ENCODE measurements around the gene MCFD2.

The MCFD2 gene

DNA sequence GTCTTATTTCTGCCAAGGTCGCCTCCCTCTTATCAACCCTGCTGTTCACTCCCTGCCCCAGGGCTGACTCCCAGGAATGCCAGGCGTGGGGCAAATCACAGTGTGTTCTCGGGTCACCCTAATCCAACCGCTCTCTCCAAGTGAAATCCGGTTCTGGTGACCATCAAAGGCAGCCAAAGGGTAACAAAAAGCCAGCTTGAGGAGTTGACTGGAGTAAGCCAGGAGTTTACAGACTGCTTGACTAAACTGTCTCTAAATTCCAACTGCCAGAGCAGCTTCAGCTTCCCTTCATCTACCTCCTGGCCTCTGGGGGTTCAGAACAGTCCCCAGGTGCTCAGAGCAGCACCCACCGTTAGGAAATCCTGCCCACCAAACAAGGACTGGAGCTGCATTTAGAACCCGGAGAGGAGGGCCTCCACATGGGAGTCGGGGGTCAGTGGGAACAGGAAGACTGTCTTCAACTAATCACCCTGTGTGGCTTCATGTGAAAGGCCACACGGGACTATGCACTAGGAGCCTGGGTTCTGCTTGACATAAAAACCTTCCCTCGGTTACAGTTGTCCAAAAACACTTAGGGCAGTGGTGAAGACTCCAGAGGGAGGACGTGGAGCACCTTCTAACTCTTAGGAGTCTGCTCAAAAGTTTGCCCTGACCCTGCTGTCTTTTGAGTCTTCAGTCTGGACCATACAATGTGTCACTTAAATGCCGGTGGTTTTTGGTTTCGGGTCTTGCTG is 24.2 kb upstream of the MCFD2 start:
- no peak for DNase-seq (ENCODE audit: extremely low read depth in 1 of 2, low read depth in 1 of 2)

GRCh38 chr2:46937471-46937901 is 21.9 kb upstream of the MCFD2 start:
- no peak for DNase-seq (ENCODE audit: extremely low read depth in 1 of 2, low read depth in 1 of 2)

GRCh38 chr2:46936566-46936965 is 21.0 kb upstream of the MCFD2 start:
- DNase-seq (ENCODE audit: extremely low read depth in 1 of 2, low read depth in 1 of 2) = no peak

DNA sequence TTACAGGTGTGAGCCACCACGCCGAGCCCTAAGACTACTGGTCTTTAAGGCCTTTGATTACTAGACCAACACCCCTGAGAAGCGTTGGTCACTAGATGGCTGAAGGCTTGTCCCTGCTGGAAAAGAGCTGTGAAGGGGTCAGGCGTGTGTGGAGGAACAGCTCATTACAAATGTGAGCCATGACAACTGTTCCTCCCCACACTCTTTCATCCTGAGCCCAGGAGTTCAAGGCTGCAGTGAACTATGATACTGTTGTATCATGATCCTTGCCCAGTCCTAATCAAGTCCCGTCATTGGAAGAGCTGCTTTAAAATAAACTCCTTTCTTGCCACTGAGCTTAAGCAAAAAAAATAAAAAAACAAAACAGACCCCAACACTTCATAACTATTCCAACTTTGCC is 19.5 kb upstream of the MCFD2 start:
- DNase-seq (ENCODE audit: extremely low read depth in 1 of 2, low read depth in 1 of 2) = no peak

DNA sequence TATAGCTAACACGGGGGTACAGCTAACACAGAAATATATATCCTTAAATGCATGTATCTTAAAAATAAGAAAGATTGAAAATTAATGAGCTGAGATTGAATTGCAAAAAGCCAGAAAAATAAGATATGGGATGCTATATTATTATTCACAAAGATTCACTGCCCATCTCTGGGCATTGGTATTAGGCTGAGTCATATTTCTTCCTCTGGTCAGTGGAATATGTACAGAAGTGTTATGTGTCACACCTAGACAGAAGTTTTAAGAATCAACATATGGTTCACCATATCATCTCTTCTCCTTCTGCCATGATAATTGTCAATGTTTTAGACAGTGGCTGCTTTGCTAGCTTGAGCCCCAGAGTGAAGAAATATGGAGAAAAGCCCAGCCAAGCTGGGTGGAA is 14.0 kb upstream of the MCFD2 start:
- DNase-seq (ENCODE audit: extremely low read depth in 1 of 2, low read depth in 1 of 2) = no peak

GRCh38 chr2:46926863-46927262 is 11.3 kb upstream of the MCFD2 start:
- DNase-seq (ENCODE audit: extremely low read depth in 1 of 2, low read depth in 1 of 2) = no peak

- no peak for DNase-seq (ENCODE audit: extremely low read depth in 1 of 2, low read depth in 1 of 2)
Observed at GRCh38 chr2:46925474-46926351, 10.1 kb upstream of the MCFD2 start.

DNA sequence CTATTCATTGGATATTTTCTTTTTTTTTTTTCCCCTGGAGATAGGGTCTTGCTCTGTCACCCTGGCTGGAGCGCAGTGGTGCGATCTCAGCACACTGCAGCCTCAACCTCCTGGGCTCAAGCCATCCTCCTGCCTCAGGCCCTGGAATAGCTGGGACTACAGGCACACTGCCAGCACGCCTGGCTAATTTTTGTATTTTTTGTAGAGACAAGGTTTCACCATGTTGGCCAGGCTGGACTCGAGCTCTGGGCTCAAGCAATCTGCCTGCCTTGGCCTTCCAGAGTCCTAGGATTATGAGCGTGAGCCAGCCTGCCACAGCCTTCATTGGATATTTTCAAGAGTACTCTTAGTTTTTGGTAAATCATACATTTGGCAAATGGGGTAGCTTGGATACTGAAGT is 9.0 kb upstream of the MCFD2 start:
- no peak for DNase-seq (ENCODE audit: extremely low read depth in 1 of 2, low read depth in 1 of 2)

DNA sequence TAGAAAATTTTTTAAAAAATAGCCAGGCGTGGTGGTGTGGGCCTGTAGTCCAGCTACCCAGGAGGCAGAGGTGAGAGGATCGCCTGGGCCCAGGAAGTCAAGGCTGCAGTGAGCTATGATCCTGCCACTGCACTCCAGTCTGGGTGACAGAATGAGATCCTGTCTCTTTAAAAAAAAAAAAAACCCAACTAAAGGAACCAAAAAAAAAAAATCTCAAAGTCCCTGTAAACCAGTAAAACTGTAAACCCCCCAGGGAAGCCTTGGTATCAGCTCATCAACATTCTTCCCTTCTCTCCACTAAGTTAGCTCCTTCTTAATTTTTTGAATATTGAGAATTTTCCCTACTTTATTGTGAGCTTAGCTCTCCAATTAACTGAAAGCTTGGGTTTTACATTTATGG is 8.4 kb upstream of the MCFD2 start:
- DNase-seq (ENCODE audit: extremely low read depth in 1 of 2, low read depth in 1 of 2) = no peak

DNA sequence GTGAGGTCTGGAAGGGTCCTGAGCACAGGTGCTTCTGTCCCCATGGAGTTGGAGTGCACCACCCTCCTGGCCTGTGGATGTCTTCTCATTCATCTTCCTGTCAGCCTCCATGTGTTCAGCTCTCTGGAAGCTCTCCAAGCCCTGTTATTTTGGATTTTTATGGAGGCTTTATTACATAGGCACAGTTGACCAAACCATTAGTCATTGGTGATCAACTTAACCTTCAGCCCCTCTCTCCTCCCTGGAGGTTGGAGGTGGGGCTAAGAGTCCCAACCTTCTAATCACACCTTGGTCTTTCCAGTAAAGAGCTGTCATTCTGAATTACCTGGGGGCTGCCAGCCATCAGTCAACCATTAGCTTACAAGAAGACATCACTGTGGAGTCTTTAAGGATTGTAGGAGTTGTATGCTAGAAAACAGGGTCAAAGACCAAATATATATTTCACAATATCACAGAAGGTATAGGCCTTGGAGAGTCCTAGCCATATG is 7.5 kb upstream of the MCFD2 start:
- no peak for DNase-seq (ENCODE audit: extremely low read depth in 1 of 2, low read depth in 1 of 2)

DNA sequence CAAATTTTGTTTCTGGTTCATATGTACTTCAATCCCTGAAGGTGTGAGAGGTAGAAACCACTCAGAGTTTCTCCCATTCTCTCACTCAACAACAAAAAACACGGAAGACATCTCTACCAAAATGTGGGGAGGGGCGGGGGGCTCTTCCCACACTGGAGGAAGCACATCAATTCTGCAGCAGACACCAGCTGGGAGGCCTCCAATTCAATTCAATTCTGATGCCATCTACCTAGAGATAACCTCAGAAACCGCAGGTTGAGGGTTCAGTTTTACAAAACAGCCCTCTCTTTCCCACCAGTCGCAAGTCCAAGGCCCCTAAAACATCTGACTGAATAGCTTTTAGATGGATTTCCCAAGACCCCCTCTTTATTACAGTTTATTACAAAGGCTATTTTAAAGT is 7.0 kb upstream of the MCFD2 start:
- DNase-seq (ENCODE audit: extremely low read depth in 1 of 2, low read depth in 1 of 2) = no peak

DNA sequence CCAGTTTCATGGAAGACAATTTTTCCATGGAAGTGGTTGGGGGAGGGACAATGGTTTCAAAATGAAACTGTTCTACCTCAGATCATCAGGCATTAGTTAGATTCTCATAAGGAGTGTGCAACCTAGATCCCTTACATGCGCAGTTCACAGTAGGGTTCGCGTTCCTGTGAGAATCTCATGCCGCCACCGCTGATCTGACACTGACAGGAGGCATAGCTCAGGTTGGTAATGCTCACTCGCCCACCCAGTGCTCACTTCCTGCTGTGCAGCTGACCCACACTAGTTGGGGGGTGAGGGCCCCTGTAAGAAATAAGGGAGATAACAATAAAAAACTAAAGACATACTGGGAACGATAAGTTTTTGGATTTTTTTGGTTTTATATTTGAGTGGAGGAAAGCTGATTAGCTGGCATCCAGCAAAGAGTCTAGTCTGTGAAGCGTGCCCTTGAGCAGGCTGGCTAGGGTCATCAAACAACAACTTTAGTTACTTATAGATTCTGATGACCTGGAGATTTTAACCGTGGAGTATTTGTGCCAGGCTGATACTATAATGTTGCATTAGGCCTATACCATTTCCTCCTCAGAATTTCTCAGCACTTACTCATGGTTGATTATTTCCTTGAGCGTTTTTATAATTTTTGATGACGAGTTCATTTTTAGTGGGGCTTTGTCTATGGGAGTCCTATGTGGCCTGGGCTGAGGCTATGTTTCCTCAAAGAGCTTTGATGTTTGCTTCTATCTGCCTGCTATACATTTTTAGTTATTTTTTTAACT is 6.3 kb upstream of the MCFD2 start:
- no peak for DNase-seq (ENCODE audit: extremely low read depth in 1 of 2, low read depth in 1 of 2)

DNA sequence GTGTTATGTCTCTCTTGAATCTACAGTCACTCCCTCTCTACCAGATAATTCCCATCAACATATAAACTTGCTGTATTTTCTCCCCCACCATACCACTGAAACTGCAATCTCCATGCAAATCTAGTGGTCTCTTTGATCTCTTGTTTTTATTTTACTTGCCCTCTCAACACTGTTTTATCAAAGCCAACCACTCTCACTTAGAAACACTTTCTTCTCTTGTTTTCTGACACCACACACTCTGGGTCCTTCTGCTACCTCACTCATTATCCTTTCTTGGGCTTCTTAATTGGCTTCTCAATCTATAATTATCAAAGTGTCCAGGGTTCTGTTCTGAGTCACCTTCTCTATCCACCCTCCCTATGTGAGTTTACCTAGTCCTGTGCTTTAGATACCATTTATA is 2.0 kb upstream of the MCFD2 start:
- DNase-seq (ENCODE audit: extremely low read depth in 1 of 2, low read depth in 1 of 2) = no peak

GRCh38 chr2:46915811-46916630 is 415 bp upstream of the MCFD2 start:
- DNase-seq (ENCODE audit: extremely low read depth in 1 of 2, low read depth in 1 of 2) = peak; percentile 66 to 67

DNA sequence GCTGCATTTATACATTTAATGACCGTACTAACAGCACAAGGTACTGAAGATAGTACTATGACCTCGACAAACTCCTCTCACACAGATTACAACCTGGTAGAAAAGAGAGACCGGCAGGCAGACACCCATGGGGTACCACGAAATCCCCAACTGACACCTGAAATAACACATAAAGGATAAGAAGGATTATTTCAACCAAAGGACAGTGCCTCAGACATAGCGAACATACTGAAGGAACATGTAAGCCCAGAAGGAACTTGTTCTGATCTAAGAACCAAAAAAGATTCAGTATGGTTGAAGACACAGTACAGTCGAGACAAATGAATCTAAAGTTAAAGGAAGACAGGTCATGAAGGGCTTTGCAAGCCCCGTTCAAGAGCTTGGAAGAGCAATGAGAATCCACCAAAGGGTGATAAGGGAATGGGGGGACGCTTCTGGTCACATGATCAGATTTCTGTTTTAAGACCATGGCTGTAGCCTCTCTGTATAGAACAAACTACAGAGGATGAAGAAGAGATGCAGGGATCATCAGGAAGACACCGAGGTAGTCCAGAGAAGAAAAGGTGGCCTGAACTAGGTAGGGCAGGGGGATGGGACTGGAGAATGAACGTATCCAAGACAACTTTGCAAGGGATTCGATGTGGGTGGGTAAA is 902 bp downstream of the MCFD2 start:
- no peak for DNase-seq (ENCODE audit: extremely low read depth in 1 of 2, low read depth in 1 of 2)

- DNase-seq (ENCODE audit: extremely low read depth in 1 of 2, low read depth in 1 of 2) = no peak
Observed at GRCh38 chr2:46913471-46914381, 1.9 kb downstream of the MCFD2 start.

- DNase-seq (ENCODE audit: extremely low read depth in 1 of 2, low read depth in 1 of 2) = peak; percentile 11 to 34
Observed at GRCh38 chr2:46909771-46910419, 5.7 kb downstream of the MCFD2 start.

GRCh38 chr2:46909150-46909549 is 6.5 kb downstream of the MCFD2 start:
- no peak for DNase-seq (ENCODE audit: extremely low read depth in 1 of 2, low read depth in 1 of 2)

All from stimulated activated CD8-positive, alpha-beta memory T cell treated with anti-CD3 and anti-CD28 coated beads, Interleukin-7, amount 100 ng/mL, for 48 hours (primary cell).